Measurements from ENCODE around the gene LY9.

The LY9 gene

DNA sequence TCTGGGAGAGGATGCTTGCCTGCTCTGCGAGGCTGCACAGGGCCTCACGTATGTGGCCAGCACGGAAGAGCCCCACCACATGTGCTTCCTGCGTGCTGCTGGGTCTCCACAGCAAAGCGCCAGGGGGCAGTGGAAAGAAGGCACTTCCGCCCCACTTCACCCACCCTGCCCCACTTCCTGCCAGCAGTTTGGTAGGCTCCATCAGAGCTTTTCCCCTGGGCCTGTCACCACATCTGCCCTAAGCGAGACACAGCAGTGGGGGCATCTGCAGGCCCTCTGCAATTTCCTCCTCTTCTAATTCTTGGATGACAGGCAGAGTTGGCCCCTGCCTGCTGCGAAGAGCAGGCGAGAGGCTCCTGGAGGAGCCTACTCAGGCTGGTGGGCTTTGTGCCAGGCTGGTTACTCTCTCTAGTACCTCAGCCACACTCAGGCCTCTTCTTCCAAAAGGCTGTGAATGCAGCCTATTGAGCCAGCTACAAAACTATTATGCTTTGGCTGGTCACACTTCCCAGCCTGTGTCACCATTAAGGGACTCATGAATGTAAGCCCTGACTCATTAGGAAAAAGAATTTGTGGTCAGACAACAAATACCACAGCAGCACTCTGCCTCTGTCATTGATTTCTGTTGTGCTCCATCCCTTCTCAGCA is 41.7 kb downstream of the LY9 start:
- DNase-seq: peak; percentile 85

DNA sequence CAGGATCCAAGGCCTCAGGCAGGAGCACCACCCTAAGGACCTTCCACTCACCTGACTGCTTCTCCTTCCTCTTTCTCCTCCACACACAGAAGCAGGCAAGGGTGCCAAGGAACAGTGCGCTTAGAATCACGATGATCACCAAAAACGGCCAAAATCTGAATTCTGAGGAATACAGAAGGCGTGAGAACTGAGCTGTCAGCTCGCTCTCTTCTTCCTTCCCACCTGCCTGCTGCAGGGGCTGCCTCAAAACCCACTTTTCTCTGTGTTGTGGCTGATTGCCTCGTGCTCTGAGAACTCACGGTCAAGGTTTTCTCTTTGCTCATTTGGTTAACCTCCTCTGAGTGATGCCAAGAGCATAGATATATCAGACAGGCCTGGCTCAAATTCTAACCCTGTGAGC is 42.9 kb downstream of the LY9 start:
- peak; percentile 56 for DNase-seq

DNA sequence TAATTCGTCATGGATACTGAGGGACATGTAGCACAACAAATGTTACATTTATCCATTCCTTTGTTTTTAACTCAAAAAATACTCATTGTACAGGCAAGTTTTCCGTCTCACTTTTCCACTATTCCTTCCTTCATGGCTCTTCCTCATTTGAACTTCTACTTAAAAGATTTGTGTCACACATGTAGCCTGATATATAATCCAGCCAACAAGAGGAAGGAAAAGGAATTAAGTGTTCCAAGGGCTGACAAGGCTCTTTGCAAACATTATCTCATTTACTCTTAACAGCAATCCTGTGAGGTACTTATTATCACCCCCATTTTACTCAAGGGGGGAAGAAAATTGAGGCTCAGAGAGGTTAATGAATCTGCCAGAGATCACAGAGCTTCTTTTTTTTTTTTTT is 43.8 kb downstream of the LY9 start:
- DNase-seq: no peak

DNA sequence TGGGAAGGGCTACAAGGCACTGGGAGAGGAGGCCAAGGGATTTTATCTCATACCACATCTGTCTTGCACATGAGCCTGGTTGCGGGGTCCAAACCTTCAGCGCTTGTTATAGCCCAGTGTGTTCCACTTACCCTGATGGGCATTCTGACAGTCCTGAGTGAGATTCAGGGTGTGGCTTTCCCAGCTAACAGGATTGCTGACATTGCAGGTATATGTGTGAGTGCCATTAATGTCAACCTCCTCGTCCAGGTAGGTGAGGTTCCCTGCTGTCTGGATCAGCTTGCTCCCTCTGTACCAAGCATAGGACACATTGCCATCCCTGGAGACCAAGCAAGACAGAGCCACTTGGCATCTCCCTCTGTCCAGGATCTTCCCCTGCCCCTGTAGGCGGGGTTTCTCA is 45.1 kb downstream of the LY9 start:
- peak; percentile 43 for DNase-seq

DNA sequence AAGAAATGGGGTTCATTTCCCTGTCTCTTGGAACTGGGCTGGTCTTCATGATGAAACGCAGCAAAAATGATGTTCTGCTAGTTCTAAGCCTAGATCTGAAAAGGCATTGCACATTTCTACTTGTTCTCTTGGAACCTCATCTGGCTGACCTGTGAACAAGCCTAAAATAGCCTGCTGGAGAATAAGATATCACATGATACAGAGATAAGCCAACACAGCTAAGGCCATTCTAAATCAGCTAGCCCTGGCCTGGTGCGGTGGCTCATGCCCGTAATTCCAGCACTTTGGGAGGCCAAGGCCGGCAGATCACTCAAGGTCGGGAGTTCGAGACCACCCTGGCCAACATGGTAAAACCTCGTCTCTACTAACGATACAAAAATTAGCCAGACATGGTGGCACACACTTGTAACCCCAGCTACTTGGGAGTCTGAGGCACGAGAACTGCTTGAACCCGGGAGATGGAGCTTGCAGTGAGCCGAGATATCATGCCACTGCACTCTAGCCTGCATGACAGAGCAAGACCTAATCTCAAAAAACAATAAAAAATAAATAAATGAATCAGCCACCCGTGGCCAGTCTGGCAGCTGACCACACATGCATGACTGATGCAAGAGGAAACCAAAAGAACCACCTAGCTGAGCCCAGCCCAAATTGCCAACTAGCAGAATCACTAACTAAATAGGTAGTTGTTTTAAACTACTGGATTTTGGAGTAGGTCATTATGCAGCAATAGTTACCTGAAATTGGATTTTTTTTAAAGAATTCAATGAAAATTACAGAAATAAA is 48.7 kb downstream of the LY9 start:
- DNase-seq: no peak

DNA sequence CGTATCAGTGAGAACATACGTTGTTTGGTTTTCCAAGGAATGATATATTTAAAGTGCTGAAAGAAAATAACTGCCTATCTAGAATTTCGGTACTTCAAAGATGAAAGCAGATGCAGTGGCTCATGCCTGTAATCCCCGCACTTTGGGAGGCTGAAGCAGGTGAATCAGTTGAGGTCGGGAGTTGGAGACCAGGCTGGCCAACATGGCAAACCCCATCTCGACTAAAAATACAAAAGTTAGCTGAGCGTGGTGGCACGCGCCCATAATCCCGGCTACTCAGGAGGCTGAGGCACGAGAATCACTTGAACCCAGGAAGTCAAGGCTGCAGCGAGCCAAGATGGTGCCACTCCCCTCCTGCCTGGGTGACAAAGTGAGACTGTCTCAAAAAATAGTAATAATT is 50.3 kb downstream of the LY9 start:
- no peak for DNase-seq

DNA sequence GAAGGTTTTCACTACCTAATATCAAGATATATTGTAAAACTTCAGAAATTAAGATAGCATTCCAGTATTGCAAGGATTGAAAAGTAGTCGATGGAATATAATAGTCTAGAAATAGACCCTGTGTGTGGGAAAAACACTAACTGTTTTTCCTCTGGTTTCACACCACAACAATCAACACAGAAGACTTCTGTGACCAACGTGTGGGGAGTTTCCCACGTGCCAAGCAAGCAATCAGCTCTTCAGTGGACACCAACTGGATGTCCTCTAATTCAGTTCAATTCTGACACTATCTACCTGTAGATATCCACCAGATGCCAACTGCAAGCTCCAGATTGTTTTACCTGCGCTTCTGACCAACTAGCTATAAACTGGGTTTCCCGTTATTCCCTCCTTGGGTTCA is 54.6 kb downstream of the LY9 start:
- DNase-seq: no peak

DNA sequence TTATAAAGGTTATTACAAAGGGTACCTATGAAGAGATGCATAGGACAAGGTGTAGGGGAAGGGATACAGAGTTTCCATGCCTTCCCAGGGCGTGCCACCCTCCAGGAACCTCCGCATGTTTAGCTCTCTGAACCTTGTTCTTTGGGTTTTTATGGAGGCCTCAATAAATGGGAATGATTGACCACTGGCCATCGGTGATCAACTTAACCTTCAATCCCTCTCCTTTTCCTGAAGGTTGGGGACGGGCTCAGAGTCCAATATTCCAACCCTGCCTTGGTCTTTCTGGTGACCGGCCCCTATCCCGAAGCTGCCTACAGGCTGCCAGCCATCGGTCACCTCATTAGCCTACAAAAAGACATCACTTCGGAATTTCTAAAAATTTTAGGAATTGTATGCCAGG is 55.0 kb downstream of the LY9 start:
- no peak for DNase-seq

DNA sequence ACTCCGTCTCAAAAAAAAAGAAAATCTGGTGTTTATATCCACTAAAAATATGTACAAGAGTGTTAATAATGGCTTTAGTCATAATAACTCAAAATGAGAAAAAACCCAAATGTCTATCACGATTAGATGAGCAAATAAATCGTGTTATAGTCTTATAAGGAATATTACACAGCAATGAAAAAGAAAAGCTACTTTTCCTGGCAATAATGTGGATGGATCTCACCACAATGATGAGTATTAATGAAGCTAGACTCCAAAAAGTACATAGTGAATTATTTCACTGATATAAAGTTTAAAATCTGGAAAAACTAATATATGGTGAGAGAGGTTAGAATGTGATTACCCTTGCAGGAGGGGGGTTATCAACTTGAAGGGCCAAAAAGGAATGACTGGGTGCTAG is 57.0 kb downstream of the LY9 start:
- no peak for DNase-seq

DNA sequence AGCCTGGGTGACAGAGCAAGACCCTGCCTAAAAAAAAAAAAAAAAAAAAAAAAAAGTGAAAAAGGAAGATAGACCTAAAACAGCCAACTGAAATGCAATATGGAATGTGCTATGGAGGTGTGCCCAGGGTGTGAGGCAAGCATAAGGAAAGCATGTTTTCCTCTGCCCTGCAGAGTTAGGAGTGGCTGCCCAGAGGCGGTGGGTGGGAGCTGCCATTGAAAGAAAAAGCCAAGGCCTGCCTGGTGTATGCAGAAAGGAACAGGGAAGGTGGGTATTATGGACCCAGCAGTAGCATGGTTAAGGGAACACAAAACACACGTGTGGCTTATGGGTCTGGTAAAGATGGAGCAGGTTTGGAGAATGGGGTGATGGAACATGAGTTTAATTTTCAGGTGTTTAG is 57.8 kb downstream of the LY9 start:
- no peak for DNase-seq

DNA sequence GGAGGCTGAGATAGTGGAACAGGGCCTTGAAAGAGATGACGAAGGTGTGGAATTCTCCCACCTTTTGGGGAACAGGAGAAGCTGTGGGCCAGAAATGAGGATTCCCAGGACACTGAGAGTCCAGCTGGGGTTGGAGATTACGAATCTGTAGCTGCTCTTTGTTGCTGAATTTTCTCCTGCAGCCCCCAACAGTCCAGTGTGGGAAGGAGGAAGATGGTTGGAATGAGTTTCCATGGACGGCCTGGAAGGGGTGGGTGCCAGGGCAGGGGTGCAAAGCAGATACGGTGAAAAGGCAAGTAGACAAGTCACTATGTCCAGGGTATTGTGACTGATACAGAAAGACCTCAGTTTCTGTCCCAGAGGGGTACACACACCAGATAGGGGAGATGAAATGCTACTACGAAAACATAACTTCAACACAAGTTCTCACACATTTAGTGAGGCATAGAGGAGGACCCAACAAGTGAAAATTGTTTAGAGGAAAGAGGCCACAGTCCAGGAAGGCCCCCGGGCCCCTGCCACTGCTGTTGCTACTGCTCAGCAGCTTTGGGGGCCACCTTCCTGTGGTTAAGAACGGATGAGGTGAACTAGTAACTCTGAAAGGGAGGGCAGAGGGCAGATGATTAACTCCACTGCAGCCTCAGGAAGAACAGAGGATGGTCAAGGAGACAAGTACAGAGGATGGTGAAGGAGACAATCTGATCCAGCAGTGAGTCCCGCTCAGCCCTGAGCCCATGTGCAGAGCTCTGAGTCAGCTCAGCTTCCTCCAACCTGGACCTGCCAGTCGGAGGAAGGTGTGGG is 59.4 kb downstream of the LY9 start:
- no peak for DNase-seq

DNA sequence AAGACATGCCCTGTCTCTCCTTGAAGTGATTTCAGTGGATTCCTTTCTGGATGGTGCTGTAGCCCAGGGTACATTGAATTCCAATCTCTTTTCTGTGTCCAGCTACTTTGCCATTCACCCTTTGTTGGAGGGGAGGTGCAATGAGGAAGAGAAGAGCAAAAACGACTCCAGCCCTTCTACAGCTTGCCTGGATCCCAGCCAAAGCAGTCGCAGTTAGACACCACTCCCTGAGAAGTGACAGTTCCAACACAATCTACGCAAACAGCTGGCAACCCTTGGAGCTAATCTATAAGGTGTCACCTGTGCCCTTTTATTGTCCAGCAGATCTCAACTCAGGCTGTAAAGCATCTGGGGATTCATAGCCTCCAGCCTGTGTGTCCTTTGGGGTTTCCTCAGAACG is 62.1 kb downstream of the LY9 start:
- DNase-seq: no peak

DNA sequence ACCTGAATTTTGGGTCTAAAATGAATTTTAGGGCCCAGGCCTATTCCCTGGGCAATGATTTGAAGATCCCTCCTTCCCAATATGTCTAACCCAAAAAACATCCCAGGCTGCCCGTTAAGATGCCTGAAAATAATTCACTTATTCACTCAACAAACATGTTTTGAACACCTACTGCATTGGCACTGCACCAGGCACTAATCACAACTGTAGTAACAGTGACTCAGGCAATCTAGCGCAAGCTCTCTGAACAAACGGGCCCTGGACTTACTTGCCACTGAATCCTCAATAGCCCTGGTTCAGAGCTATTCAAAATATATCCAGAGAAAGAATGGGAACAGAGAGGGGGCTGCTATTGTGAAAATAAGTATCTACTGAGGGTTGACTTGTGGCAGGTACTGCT is 62.5 kb downstream of the LY9 start:
- no peak for DNase-seq

DNA sequence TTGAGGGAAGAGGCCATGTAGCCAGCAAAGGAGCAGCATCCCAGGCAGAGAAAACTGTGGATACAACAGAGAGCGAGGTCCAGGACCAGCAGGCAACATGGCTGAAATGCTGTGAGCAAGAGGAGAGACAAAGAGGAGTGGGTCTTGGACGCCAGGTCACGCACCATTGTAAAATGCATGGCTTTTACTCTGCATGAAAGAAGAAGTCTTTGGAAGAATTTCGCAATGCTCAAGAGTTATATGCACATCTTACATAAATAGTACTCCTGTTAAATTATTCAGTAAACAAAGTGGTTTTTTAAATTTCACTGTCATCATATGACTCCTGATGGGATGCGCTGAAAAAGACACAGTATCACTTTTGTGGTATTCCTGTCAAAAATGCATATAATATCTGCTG is 63.2 kb downstream of the LY9 start:
- DNase-seq: no peak

DNA sequence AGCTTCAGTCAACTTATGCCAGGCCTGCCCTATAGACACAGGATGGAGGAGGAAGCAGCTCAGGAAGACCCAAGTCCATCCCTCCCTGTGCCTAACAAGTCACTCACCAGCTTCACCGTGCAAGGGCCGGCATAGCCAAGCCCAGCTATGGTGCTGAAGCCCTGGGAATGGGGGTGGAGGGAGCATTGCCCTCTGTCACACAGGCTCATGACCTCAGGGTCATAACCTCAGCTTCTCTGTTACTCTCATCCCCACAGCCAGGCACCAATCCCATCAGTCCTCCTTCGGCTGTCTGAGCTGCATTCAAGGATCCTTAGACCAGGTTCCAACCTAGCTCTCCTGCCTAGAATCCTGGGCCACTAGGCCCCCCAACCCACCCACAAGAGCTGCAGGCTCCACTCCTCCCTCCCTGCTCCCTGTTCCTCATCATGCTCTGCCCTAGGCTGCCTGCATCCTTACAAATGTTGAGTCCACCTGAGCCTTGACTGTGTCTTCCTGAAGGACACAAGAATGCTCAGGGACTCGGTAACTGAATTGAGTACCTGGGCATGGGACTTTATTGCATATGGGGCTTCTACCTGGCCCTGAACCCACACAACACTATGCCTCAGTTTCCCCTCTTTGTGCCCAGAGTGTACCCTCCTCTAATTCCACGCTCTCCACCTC is 65.0 kb downstream of the LY9 start:
- DNase-seq: no peak

DNA sequence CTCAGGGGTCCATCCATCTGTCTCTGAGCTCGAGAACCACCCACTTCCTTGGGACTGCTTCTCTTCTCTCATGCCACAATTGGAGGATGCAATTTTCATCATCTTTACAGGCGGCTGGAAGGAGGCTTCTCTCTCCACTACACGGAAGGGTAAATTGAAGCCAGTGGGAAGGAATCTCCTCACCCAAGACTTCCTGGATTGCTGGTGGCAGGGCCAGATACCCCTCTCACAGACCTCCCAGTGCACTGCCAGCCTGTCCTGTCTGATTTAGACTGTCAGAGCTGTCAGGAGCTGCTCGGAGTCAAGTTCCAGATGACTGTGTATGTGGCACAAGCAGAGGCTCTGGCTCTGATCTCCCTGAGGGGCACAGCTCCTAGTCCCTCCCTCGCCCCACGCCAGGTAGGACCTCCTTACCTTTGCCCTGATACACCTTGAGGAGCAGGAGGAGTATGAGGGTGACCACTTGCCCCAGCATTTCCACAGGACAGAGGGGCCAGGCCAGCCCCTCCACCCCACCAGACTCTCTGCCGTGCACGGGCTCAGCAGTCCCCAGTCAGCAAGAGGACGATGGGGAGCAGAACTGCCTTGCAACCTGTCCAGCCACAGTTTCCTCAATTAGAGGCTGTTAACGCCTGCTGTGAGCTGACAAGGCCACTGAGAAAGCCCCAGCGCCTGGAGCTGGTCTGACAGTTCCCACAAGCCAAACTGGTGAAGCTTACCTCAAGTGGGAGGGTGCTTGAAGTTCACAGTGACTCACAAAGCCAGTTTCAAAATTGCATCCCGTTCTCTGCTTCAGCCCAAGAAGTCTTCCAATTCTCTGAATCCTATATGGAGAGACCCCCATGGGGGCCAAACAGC is 66.5 kb downstream of the LY9 start, which contains the start of gene CD244:
Gene CD244, minus strand, starts transcription at position 685 of the 858 bp plus-strand sequence. Its CDS starts 210 bp downstream, at position 475.
- peak; percentile 78 for DNase-seq

DNA sequence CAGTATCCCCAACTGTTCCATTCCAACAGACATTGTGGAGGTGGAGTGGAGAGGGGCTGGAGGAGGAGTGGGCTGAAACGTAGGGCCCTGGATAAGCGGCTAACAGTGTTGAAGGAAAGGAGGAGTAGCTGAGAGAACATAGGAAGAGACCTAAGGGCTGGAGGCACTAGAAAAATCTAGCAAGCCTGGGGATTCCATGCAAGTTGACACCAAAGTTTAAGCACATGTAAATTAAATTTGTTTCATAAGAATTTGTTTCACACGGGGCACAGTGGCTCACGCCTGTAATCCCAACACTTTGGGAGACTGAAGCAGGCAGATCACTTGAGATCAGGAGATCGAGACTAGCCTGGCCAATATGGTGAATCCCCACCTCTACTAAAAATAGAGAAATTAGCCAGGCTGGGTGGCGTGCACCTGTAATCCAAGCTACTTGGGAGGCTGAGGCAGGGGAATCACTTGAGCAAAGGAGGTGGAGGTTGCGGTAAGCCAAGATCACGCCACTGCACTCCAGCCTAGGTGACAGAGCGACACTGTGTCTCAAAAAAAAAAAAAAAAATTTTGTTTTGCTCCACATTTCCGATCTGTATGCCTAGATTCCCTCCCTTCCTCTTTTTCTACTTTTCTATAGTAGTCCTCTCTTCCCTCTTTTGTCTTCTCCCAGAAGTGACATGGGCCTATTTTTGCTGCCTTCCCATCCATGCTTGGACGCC is 67.2 kb downstream of the LY9 start:
- DNase-seq: no peak

DNA sequence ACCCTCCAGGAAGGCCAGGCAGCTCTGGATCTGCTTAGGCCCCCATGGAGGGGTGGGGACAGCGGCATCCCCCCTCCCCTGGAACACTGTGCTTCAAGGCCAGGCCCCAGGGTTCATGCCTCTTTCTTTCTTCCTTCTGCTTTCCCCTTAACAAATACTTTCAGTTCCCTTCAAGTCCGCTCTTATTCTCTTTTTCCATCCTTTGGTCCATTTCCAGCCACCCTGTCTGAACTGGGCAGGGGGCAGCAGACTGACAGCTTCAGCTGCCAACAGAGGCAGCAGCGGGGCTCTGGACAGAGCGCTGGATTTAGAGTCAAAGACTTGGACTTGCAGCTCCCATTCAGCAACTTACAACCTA is 67.8 kb downstream of the LY9 start:
- no peak for DNase-seq

DNA sequence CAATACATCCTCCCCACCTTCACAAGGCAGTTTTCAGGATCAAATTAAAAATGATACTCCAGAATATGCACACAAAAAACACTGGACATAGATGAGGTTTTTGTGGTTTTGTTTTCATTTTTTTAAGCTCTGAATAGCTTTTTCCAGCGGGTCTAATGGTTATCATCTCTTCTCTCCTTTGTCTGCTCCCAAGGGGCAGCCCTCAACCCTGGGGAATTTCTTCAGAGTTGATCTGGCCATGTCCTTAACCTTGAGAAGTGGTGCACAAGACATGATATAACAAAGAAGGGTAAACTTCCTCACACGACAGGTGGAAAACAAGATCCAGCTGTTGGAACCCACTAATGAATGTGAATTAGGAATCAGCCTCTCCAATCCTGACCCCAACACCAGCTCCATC is 68.2 kb downstream of the LY9 start:
- DNase-seq: no peak

DNA sequence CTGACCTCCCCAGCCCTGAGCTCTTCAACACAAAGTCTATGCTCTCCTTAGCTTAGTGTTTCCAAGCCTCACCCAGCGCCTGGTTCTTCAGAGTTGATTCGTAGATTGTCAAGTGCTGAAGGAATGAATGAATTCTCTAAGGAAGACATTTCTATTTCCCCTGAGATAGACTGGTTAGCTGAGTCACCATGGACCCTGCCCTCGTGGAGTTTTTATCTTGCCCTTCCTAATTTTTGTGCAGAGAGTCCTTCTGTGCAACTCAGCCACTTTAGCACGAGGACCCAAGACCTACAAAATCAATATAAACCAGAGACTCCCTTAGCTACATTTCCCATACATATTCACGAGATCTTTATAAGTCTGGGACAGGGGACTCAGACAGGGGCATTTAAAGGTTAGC is 69.4 kb downstream of the LY9 start:
- DNase-seq: no peak

DNA sequence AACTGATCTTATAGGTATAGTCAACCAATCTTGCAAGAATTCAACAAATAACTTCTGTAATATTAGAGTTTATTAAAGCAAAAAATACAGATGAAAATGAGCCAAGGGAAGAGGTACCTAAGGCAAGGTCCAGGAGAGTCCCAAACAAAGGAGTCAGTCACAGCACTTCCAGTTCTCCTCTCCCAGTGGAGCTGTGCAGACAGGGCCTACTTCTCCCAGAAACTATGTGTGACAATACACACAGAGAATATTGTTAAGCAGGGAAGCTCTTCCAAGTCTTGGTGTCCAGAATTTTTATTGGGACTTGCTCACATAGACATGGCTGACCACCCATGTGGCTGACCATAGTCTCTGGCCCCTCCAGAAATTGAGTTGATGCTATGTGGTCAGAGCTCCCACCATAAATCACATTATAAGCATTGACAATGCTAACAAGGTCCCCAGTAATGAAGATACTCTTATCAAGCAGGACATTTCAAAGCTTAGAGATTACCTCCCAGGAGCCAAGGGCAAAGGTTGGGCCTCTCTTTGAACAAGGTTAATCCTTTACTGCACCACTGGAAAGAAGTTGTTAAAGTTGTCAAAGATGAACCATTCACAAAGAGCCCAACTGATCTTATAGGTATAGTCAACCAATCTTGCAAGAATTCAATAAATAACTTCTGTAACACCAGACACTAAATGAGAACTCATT is 70.2 kb downstream of the LY9 start:
- no peak for DNase-seq
